Duodenal mucosa (tissue), 2 donors: Measurements from ENCODE around the gene PERCC1.

Experiments used
- H3K27ac ChIP-seq: one replicate; pipeline ENCODE4 v1.7.0; 2013; ENCODE audit warnings: low read depth, low read length
- H3K27me3 ChIP-seq, 2 donors: one replicate each; pipeline ENCODE4 v1.7.0; 2013; ENCODE audit warnings: low read length in 2 of 2, control low read depth in 1 of 2; ENCODE audit not compliant: insufficient read depth in 2 of 2, control insufficient read depth in 1 of 2
- H3K36me3 ChIP-seq, 2 donors: one replicate each; pipeline ENCODE4 v1.7.0; 2013; ENCODE audit warnings: low read length in 2 of 2, control low read depth in 1 of 2; ENCODE audit not compliant: insufficient read depth in 2 of 2, control insufficient read depth in 1 of 2
- H3K4me1 ChIP-seq, 2 donors: one replicate each; pipeline ENCODE4 v1.7.0; 2013; ENCODE audit warnings: low read length in 2 of 2, control low read depth in 1 of 2; ENCODE audit not compliant: insufficient read depth in 2 of 2, control insufficient read depth in 1 of 2
- H3K4me3 ChIP-seq, 2 donors: one replicate each; pipeline ENCODE4 v1.7.0; 2013; ENCODE audit warnings: low read length in 2 of 2, low read depth in 1 of 2
- H3K9ac ChIP-seq, 2 donors: one replicate each; pipeline ENCODE4 v1.7.0; 2013; ENCODE audit warnings: low read length in 2 of 2, low read depth in 1 of 2
- H3K9me3 ChIP-seq, 2 donors: one replicate each; pipeline ENCODE4 v1.7.0; 2013; ENCODE audit warnings: low read length in 2 of 2, control low read depth in 1 of 2; ENCODE audit not compliant: control insufficient read depth in 1 of 2

PERCC1 gene

DNA sequence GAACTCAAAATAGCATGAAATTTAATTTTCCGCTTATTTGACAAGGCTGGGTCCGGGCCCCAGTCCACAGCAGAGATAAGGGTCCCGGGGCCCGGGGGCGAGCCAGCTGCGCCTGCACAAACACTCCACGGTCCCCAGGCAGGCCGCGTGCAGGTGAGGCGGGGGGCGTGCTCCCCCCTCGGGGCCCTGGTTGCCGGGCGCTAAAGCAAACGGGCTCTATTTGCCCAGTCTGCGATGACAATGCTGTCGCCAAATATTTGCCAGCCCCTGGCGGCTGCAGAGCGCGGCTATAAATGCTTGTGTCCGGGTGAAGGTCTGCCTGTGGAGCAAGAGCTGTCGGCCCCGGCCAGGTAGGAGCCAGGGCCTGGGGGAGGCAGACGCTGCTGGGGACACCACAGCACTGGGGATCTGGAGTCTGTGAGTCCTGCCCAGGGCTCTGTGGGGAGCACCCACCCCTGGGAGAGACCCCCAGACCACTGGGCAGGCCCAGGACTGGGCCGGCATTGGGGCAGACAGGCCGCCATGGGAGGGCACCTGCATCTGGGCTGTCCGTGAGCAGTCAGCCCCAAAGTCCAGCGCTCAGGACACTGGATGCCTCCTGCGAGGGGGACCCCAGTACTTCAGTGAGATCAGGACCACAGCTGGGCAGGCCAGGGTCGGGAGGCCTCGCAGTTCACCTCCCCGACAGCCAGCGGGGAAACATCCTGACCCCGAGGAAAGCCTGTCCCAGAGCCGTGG, at the start of gene PERCC1:
Gene PERCC1 (plus strand): TSS at position 320 of the 738 bp plus-strand sequence. CDS start 1,516 bp downstream, outside the sequence.
- Histone ChIP-seq H3K36me3 (no peaks in the 10 kb centered on the region), H3K9me3 (no peaks in the 10 kb centered on the region), H3K9ac (no peak within 1 kb of the TSS), H3K27me3 (peaks cover 4 to 8% of the 10 kb centered on the region in 2 donors), H3K27ac (no peak within 1 kb of the TSS), H3K4me1 (no peaks in the 10 kb centered on the region), H3K4me3 (no peak within 1 kb of the TSS)

DNA sequence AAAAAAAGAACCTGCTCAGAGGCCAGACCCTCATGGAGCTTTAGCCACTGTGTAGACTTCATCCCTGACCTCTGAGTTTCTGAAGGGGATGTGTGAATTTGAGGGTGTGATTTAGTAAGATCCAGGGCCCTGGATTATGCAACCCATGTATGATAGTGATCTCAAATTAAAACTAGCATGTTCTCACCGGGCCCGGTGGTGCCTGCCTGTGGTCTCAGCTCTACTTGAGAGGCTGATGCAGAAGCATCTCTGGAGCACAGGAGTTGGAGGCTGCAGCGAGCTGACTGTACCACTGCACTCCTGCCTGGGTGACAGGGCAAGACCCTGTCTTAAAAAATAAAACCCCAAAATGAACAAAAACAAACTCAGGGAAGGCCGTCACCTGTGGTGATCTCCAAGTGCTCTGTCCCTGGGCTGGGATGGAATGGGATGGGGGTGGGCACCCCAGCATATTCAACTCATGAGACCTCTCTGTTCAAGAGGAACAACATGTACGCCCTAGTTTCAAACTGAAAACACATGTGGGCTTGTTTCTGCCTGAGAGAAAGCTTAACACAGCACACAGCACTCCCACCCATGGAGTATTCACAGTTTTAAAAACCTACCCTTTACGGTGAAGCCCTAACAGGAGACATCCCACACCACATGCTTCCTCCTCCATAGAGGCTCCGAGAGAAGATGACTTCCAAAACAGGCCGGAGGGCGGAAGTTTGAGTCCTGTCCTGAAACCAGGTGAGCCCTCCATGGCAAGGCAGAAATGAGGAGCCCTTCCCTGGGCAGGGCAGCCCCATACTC, 49.1 kb upstream of the PERCC1 start:
- H3K9ac ChIP-seq: no peak overlapping the region
- H3K27me3 ChIP-seq: no peaks in the 10 kb centered on the region
- H3K4me3 ChIP-seq: no peak overlapping the region
- H3K4me1 ChIP-seq: peaks cover 8 to 9% of the 10 kb centered on the region in 2 donors
- peaks cover 0 to 23% of the 10 kb centered on the region in 2 donors for H3K36me3 ChIP-seq
- no peak overlapping the region for H3K27ac ChIP-seq
- no peaks in the 10 kb centered on the region for H3K9me3 ChIP-seq

DNA sequence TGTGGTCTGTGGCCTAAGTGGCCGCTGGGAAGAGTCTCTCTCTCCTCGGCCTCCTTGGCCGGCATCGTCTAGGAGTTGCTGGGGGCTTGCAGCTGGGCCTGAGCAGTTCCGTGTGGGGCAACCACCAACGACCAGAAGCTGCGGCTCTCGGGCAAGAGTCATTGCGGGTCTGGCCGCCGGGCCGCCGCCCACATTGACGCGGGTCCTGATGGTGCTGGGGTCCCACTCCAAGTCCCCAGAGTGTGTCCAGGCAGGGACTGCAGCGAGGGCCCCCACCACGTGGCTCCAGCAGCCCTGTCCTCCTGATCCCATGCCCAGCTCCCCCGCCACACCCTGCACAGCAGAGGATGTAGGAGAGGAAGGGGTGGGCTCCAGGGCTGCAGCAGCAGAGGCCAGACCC, 47.3 kb upstream of the PERCC1 start:
- Histone ChIP-seq H3K9me3 (no peaks in the 10 kb centered on the region), H3K36me3 (peaks cover 0 to 30% of the 10 kb centered on the region in 2 donors)

DNA sequence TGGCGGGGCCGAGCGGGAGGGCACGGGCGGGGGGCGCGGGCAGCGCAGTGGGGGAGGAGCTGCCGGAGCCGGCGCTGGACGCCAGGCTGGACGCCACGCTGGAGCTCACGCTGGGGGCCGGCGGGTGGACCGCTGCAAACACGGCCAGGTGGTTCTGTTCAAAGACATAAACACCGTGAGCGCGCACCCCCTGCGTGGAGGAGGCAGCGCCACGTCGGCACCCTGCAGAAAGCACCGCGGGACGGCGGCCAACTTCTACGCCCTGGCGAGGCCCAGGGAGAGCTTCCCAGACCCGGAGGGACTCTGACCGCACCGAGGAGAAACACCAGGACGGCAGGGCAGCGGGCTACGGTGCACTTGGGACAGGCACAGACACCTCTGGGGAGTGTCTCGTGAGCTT, 45.6 kb upstream of the PERCC1 start:
- Histone ChIP-seq H3K4me3 (no peak overlapping the region), H3K27me3 (no peaks in the 10 kb centered on the region), H3K36me3 (peaks cover 6 to 44% of the 10 kb centered on the region in 2 donors), H3K27ac (no peak overlapping the region), H3K4me1 (no peaks in the 10 kb centered on the region), H3K9me3 (no peaks in the 10 kb centered on the region), H3K9ac (no peak overlapping the region)

More for the DNA sequence above, 47.3 kb upstream of the PERCC1 start:
- Histone ChIP-seq H3K27ac (no peak overlapping the region), H3K4me3 (no peak overlapping the region), H3K4me1 (peaks cover 5 to 6% of the 10 kb centered on the region in 2 donors), H3K27me3 (no peaks in the 10 kb centered on the region), H3K9ac (no peak overlapping the region)

DNA sequence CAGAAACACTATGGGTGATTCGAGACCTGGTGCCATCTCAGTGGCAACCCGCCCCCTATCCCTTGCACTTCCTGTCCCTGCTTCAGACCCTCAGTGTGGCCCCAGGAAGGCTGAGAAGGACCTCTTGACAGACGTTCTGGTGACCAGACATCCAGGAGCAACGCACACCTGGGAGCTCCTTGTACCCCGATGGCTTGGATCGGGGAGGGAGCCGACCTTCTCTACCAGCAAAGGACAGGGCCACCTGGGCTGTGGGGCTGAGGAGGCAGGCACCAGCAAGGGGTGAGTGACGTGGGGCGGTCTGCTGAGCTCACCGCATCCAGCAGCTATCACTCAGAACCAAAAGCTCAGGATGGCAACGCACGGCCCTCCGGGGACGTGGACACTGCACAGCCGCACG, 43.5 kb upstream of the PERCC1 start:
- Histone ChIP-seq H3K4me3 (no peak overlapping the region), H3K27ac (no peak overlapping the region), H3K27me3 (no peaks in the 10 kb centered on the region), H3K36me3 (peaks cover 6 to 45% of the 10 kb centered on the region in 2 donors), H3K9ac (no peak overlapping the region), H3K9me3 (no peaks in the 10 kb centered on the region), H3K4me1 (no peaks in the 10 kb centered on the region)

DNA sequence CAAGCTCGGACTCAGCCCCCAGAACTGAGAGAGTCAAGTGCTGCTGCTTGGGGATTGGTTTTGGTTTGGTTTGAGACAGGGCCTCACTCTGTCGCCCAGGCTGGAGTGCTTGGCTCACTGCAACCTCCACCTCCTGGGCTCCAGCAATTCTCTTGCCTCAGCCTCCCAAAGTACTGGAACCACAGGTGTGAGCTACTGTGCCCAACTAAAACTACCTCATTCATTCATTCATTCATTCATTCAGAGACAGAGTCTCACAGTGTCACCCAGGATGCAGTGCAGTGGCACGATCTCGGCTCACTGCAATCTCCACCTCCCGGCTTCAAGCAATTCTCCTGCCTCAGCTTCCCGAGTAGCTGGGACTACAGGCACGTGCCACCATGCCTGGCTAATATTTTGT, 41.1 kb upstream of the PERCC1 start:
- Histone ChIP-seq H3K27ac (no peak overlapping the region), H3K4me3 (no peak overlapping the region), H3K9ac (no peak overlapping the region), H3K9me3 (no peaks in the 10 kb centered on the region), H3K27me3 (no peaks in the 10 kb centered on the region), H3K36me3 (peaks cover 17 to 53% of the 10 kb centered on the region in 2 donors), H3K4me1 (no peaks in the 10 kb centered on the region)

DNA sequence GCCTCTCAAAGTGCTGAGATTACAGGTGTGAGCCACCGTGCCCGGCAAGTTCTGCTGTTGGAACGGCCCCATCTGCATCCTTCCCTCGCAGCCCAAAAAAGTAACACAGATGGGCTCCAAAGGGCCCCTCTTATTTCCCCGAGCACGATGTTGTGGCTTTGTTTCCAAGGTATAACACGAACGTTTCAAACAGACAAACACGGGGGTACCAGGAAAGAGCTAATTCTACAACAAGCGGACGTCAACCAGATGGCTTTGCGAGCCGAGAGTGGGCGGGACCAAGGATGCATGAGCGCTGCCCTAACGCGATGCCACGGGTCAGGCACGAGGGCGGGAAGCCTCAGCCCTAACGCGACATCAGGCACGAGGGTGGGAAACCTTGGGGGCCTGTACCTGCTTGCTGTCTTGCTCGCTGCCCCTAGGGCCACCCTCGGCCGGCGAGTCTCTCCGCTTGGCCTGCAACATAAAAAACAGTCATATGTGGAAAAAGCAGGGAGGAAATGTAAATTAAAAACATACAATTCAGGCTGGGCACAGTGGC, 40.6 kb upstream of the PERCC1 start:
- no peaks in the 10 kb centered on the region for H3K27me3 ChIP-seq
- H3K4me3 ChIP-seq: no peak overlapping the region
- peaks cover 17 to 51% of the 10 kb centered on the region in 2 donors for H3K36me3 ChIP-seq

DNA sequence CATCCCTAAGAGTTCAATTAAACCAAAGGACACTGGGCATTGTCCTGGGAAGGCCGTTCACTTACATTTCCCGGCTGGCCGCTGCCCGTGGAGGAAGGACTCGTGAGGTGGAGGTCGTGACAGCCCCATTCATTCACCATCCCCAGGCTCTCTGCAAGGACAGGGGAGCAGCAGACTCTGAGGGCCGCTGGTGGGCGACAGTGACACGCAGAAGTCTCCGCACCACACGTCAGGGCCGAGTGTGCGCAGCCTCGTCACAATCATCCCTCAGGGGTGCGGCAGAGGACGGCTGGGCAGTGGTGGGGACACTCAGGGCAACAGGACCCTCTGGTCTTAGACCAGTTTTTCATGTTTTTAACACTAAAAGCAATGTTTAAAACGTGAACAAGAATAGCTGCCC, 38.1 kb upstream of the PERCC1 start:
- no peaks in the 10 kb centered on the region for H3K4me1 ChIP-seq
- H3K27me3 ChIP-seq: no peaks in the 10 kb centered on the region
- no peak overlapping the region for H3K4me3 ChIP-seq
- H3K36me3 ChIP-seq: peaks cover 17 to 59% of the 10 kb centered on the region in 2 donors
- H3K9me3 ChIP-seq: no peaks in the 10 kb centered on the region
- no peak overlapping the region for H3K27ac ChIP-seq
- no peak overlapping the region for H3K9ac ChIP-seq

More for the DNA sequence above, 40.6 kb upstream of the PERCC1 start:
- no peak overlapping the region for H3K27ac ChIP-seq
- no peaks in the 10 kb centered on the region for H3K9me3 ChIP-seq
- H3K9ac ChIP-seq: no peak overlapping the region
- H3K4me1 ChIP-seq: no peaks in the 10 kb centered on the region

DNA sequence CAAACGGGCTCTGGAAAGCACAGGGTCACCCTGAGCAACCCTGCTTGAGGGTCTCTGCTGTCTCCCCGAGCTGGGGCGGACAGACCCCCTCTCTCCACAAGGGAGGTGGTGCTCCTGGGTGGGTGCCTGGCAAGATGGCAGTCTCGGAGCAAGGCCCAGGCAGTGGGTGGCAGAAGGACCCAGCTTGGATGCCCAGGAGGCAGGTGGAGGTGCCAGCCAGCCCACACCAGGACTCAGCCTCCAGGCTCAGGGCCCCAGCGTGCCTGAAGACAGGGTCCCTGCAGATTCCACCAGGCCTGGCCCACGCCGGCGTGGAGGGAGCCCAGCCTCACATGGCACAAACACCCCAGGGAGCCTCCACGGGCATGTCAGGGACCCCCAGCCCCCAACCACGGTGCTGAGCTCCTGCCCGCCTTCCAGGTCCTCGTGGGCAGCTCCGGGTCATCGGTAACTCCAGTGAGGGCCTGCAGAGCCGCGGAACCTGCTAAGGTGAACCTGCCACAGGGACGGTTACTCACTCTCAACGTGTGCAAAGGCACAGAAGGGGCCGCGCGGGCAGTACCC, 37.2 kb upstream of the PERCC1 start:
- H3K4me1 ChIP-seq: no peaks in the 10 kb centered on the region
- H3K27me3 ChIP-seq: no peaks in the 10 kb centered on the region
- no peak overlapping the region for H3K27ac ChIP-seq
- H3K9me3 ChIP-seq: no peaks in the 10 kb centered on the region
- no peak overlapping the region for H3K9ac ChIP-seq
- H3K4me3 ChIP-seq: no peak overlapping the region
- peaks cover 17 to 57% of the 10 kb centered on the region in 2 donors for H3K36me3 ChIP-seq
